Measurements from ENCODE around the gene ADGRB3.

Gene ADGRB3

DNA sequence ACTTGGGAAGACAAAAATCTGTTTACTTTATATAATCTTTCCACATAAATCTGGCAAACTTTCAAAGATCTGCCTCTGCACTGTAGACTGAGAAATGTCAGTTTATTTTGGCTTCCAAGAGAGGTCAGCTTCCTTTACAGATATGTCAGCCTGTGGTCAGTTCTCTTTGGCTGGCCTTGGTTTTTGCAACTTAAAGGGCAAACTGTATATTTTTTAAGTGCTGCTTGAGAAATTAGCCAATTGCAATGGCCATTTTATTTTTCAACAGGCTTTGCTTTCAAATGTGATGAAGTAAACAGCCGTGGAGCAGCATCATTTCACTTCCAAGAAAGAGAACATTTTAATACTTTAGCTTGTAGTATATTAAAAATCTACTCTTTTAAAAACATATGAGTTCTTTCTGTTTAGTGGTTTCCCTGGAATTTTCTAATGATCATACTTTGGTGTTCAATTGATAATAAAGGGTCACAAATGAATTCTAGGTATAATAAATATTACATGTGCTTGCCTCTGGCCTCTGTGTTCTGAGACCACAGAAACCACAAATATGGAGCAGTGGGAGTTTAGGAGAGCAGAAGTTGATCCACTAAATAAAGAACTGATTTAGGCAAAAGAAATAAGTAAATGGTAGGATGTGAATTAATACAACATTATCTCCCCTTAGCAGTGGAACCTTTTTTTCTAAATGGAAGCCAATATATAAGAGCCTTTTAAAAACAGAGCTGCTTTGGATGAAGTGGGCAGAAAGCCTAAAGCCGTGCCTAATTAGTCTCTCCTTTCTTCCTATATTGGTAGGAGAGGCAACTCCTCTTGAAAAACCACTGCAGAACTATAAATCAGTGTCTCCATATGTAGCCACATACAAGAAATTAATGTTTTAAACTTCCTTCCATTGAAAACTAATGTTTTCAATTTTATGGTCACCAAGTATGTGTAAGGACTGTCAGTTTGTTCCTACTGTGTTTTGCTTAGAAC lies 16.2 kb downstream of the ADGRB3 start:
- Histone ChIP-seq H3K4me1 (no peaks in the 10 kb centered on the region), H3K27ac (no peak overlapping the region), H3K4me2 (ENCODE audit: low read length) (no peak overlapping the region), H3K36me3 (ENCODE audit: control insufficient read depth, insufficient read depth, low read length) (no peaks in the 10 kb centered on the region), H3K9me3 (ENCODE audit: control insufficient read depth, low read length) (no peaks in the 10 kb centered on the region), H3K9ac (no peak overlapping the region), H2AFZ (no peak overlapping the region), H3K27me3 (ENCODE audit: control insufficient read depth, insufficient read depth, low read length) (no peaks in the 10 kb centered on the region), H3K4me3 (ENCODE audit: low read depth, low read length) (no peak overlapping the region), H3K79me2 (no peaks in the 10 kb centered on the region)
- TF ChIP-seq, protein P1, sequence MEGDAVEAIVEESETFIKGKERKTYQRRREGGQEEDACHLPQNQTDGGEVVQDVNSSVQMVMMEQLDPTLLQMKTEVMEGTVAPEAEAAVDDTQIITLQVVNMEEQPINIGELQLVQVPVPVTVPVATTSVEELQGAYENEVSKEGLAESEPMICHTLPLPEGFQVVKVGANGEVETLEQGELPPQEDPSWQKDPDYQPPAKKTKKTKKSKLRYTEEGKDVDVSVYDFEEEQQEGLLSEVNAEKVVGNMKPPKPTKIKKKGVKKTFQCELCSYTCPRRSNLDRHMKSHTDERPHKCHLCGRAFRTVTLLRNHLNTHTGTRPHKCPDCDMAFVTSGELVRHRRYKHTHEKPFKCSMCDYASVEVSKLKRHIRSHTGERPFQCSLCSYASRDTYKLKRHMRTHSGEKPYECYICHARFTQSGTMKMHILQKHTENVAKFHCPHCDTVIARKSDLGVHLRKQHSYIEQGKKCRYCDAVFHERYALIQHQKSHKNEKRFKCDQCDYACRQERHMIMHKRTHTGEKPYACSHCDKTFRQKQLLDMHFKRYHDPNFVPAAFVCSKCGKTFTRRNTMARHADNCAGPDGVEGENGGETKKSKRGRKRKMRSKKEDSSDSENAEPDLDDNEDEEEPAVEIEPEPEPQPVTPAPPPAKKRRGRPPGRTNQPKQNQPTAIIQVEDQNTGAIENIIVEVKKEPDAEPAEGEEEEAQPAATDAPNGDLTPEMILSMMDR (IDR thresholded peaks at IDR 0.05), result no peak

DNA sequence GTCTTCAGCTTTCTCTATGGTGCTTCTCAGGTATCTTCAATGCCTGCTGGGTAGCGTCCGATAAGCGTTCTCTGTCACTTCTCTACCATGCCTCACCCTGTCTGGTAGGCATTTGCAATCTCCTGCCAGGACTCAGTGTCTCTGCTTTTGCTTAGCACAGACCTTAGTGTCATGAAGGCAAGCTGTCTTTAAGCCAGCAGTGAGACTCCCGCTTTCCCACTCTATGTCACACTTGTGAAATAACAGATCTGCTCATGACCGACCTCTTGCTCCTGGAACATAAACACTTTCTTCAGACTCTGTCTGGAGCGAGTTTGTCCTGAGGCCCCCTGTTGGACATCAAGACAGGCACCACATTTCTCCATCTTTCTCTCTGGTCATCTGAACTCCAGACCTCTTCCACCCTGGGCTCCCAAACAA lies 17.0 kb downstream of the ADGRB3 start:
- TF ChIP-seq, protein P1 (IDR thresholded peaks at IDR 0.05), result no peak
- H3K79me2 ChIP-seq, result no peaks in the 10 kb centered on the region
- H3K27me3 ChIP-seq (ENCODE audit: control insufficient read depth, insufficient read depth, low read length), result no peaks in the 10 kb centered on the region
- H3K9me3 ChIP-seq (ENCODE audit: control insufficient read depth, low read length), result no peaks in the 10 kb centered on the region
- H2AFZ ChIP-seq, result no peak overlapping the region
- no peak overlapping the region for H3K27ac ChIP-seq
- H3K4me3 ChIP-seq (ENCODE audit: low read depth, low read length), result no peak overlapping the region
- H3K4me1 ChIP-seq, result no peaks in the 10 kb centered on the region
- no peak overlapping the region for H3K9ac ChIP-seq
- no peaks in the 10 kb centered on the region for H3K36me3 ChIP-seq (ENCODE audit: control insufficient read depth, insufficient read depth, low read length)
- no peak overlapping the region for H3K4me2 ChIP-seq (ENCODE audit: low read length)

DNA sequence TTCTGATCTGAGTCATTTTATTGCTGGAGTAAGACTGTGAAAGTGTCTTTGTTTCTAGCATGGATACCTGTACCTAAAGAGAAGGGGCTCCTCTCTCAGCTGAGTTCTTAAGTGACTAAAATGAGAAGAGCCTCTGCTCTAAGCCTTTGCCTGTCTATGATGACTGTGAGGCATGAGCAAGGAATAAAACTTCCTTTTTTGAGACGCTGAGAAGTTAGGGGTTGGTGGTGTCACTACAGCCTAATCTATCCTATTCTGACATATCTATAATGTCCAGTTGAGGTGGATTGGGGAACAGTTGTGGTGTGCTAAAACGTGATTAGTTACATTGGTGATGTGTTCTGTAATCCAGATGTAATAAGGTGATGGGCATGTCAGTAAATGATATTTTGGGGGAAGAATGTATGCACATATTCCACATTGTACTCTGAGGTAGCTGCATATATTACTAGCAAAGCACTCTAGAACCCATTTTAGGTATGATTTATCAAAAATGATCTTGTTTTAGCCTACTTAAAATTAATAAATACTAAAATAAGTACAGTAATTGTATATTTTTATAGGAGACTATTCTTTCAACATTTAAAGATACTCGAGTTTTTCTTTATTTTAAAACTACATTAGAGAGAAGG lies 18.1 kb downstream of the ADGRB3 start:
- no peaks in the 10 kb centered on the region for H3K4me1 ChIP-seq
- H2AFZ ChIP-seq, result no peak overlapping the region
- H3K27ac ChIP-seq, result no peak overlapping the region
- no peaks in the 10 kb centered on the region for H3K79me2 ChIP-seq
- H3K9ac ChIP-seq, result no peak overlapping the region
- H3K36me3 ChIP-seq (ENCODE audit: control insufficient read depth, insufficient read depth, low read length), result no peaks in the 10 kb centered on the region
- TF ChIP-seq, protein P1 (IDR thresholded peaks at IDR 0.05), result no peak
- H3K4me2 ChIP-seq (ENCODE audit: low read length), result no peak overlapping the region
- H3K9me3 ChIP-seq (ENCODE audit: control insufficient read depth, low read length), result no peaks in the 10 kb centered on the region
- no peak overlapping the region for H3K4me3 ChIP-seq (ENCODE audit: low read depth, low read length)
- no peaks in the 10 kb centered on the region for H3K27me3 ChIP-seq (ENCODE audit: control insufficient read depth, insufficient read depth, low read length)

- Histone ChIP-seq H3K4me2 (ENCODE audit: low read length) (no peak overlapping the region), H2AFZ (no peak overlapping the region), H3K79me2 (no peaks in the 10 kb centered on the region), H3K4me3 (ENCODE audit: low read depth, low read length) (no peak overlapping the region), H3K27ac (no peak overlapping the region), H3K27me3 (ENCODE audit: control insufficient read depth, insufficient read depth, low read length) (no peaks in the 10 kb centered on the region), H3K9ac (no peak overlapping the region), H3K36me3 (ENCODE audit: control insufficient read depth, insufficient read depth, low read length) (no peaks in the 10 kb centered on the region), H3K9me3 (ENCODE audit: control insufficient read depth, low read length) (no peaks in the 10 kb centered on the region), H3K4me1 (no peaks in the 10 kb centered on the region)
- TF ChIP-seq, protein P1 (IDR thresholded peaks at IDR 0.05), result no peak
Measured at GRCh38 chr6:68653706-68654089, 18.6 kb downstream of the ADGRB3 start.
